ENCODE results near the gene RGS17. TPM values are rescaled to one million over a fixed set of nuclear protein-coding genes. Genes with fewer than 3 reads are reported as not detected.
A peak's percentile ranks its signal among the peaks of the same experiment; 100 is the strongest.

RGS17 gene
- total RNA-seq, 1 donor from 2014 or later: 8.1 TPM

DNA sequence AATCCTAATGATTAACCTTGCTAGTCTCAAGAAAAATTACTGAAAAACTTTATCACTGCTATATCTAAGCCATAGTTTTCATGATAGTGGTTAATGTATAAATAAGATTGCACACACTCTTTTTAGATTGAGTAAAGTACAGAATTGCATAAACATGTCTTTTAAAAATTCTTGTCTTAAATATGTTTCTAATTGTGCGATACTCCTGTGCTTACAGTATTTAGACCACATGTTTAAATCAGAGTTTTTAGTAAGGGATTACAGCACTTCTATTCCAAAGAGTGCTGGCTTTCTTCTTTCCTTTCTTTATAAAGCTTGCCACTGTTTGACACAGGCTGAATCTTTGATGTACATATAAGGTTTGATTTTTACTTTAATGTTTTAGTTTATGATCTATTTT, 36.8 kb upstream of the RGS17 start:
- H3K27ac ChIP-seq: no peak overlapping the region
- no peaks in the 10 kb centered on the region for H3K27me3 ChIP-seq
- H3K4me3 ChIP-seq: no peak overlapping the region
- TF ChIP-seq EZH2phosphoT487 (IDR thresholded peaks at IDR 0.05) (no peak), EZH2 (IDR thresholded peaks at IDR 0.05) (no peak)
- TF ChIP-seq, protein P1, sequence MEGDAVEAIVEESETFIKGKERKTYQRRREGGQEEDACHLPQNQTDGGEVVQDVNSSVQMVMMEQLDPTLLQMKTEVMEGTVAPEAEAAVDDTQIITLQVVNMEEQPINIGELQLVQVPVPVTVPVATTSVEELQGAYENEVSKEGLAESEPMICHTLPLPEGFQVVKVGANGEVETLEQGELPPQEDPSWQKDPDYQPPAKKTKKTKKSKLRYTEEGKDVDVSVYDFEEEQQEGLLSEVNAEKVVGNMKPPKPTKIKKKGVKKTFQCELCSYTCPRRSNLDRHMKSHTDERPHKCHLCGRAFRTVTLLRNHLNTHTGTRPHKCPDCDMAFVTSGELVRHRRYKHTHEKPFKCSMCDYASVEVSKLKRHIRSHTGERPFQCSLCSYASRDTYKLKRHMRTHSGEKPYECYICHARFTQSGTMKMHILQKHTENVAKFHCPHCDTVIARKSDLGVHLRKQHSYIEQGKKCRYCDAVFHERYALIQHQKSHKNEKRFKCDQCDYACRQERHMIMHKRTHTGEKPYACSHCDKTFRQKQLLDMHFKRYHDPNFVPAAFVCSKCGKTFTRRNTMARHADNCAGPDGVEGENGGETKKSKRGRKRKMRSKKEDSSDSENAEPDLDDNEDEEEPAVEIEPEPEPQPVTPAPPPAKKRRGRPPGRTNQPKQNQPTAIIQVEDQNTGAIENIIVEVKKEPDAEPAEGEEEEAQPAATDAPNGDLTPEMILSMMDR (IDR thresholded peaks at IDR 0.05): no peak
- no peak overlapping the region for H3K9ac ChIP-seq
- H3K9me3 ChIP-seq (ENCODE audit: low read depth): no peaks in the 10 kb centered on the region
- H3K4me2 ChIP-seq: no peak overlapping the region
- no peaks in the 10 kb centered on the region for H4K20me1 ChIP-seq (ENCODE audit: low read depth)
- peaks cover 16% of the 10 kb centered on the region for H3K4me1 Mint-ChIP-seq
- no peak overlapping the region for H3K4me3 Mint-ChIP-seq
- no peaks in the 10 kb centered on the region for H3K36me3 Mint-ChIP-seq
- H3K27ac Mint-ChIP-seq: no peak overlapping the region
- H3K27me3 Mint-ChIP-seq (ENCODE audit: insufficient read depth, low read depth): no peaks in the 10 kb centered on the region
- DNase-seq (ENCODE audit: low spot score): no peak
- peaks cover 7% of the 10 kb centered on the region for H3K4me1 ChIP-seq
- no peak overlapping the region for H2AFZ ChIP-seq (replicated peaks)
- H3K79me2 ChIP-seq (ENCODE audit: low read depth): no peaks in the 10 kb centered on the region
- no peaks in the 10 kb centered on the region for H3F3A ChIP-seq (ENCODE audit: low read depth)
- H3K36me3 ChIP-seq: no peaks in the 10 kb centered on the region
- H3K9me3 Mint-ChIP-seq: no peaks in the 10 kb centered on the region

DNA sequence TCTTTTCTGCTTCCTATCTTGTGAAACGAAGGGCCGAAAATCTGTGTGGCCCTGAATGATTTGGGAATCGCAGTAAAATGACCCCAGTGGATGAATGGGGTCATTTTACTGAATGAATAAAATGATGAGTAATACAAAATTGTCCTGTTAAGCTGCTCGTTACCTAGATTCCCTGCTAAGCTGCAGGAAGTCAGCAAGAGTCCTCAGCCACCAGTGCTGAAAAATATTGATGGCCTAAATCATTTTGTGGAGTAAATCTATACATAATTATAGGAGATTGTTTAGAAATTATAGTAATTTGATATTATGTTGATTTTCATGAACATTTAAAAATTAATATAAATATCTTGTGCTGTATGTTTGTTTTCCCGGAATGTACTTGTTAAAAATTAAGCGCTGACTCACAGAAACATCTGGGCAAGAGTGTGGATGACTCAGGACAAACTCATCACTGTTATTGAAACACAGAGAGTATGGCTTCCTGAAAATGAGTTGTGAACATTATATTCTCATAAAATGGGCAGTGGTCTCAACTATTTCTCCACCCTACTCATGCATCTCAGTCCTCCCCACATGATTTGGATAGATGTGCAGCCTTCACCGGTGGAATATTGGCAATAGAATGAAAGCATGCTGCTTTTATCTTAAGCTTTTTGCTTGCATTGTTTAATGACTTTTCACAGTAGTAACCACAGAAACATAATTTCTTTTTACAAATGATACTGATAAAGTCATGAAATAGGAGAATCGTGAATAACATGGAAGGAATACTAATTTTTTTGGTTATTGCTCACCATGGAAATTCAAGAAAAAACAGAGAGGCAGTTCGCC, 36.2 kb upstream of the RGS17 start:
- H3K4me1 ChIP-seq: peaks cover 7% of the 10 kb centered on the region
- H3K36me3 Mint-ChIP-seq: no peaks in the 10 kb centered on the region
- TF ChIP-seq EZH2phosphoT487 (IDR thresholded peaks at IDR 0.05) (no peak), EZH2 (IDR thresholded peaks at IDR 0.05) (no peak)
- TF ChIP-seq, protein P1 (IDR thresholded peaks at IDR 0.05): no peak
- no peak overlapping the region for H3K27ac ChIP-seq
- no peak for DNase-seq (ENCODE audit: low spot score)
- H3K4me2 ChIP-seq: no peak overlapping the region
- no peak overlapping the region for H3K4me3 Mint-ChIP-seq
- no peaks in the 10 kb centered on the region for H3K27me3 Mint-ChIP-seq (ENCODE audit: insufficient read depth, low read depth)
- H3K27ac Mint-ChIP-seq: no peak overlapping the region
- H4K20me1 ChIP-seq (ENCODE audit: low read depth): no peaks in the 10 kb centered on the region
- H3K9me3 ChIP-seq (ENCODE audit: low read depth): no peaks in the 10 kb centered on the region
- H3K4me3 ChIP-seq: no peak overlapping the region
- H3K36me3 ChIP-seq: no peaks in the 10 kb centered on the region
- H3K79me2 ChIP-seq (ENCODE audit: low read depth): no peaks in the 10 kb centered on the region
- H3K4me1 Mint-ChIP-seq: peaks cover 15% of the 10 kb centered on the region
- no peak overlapping the region for H2AFZ ChIP-seq (replicated peaks)
- H3K9me3 Mint-ChIP-seq: no peaks in the 10 kb centered on the region
- H3K9ac ChIP-seq: no peak overlapping the region
- H3F3A ChIP-seq (ENCODE audit: low read depth): no peaks in the 10 kb centered on the region
- H3K27me3 ChIP-seq: no peaks in the 10 kb centered on the region

DNA sequence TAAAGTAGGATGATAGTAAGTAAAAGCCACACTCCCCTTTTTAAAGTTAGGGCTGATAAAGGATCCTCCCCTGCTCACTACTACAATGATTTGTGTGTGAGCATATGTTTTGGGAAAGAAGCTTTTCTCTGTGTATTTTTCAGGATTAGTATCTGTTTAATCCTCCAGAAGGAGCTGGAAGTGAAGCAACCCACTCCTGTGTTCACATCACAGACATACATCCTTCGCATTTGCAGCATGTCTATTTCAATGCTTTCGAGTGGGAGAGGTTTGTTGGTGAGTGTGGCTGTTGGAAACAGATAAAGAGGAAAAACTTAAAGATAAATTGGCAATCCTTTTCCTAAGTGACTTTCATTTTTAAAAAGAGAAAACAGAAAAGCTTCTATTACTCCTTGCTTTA, 31.6 kb upstream of the RGS17 start:
- H3K9me3 Mint-ChIP-seq: no peaks in the 10 kb centered on the region
- H3K36me3 ChIP-seq: no peaks in the 10 kb centered on the region
- no peak overlapping the region for H3K4me2 ChIP-seq
- no peaks in the 10 kb centered on the region for H3K9me3 ChIP-seq (ENCODE audit: low read depth)
- H3K79me2 ChIP-seq (ENCODE audit: low read depth): no peaks in the 10 kb centered on the region
- H3K27ac ChIP-seq: no peak overlapping the region
- DNase-seq (ENCODE audit: low spot score): no peak
- TF ChIP-seq EZH2phosphoT487 (IDR thresholded peaks at IDR 0.05): no peak
- TF ChIP-seq EZH2 (IDR thresholded peaks at IDR 0.05): no peak
- TF ChIP-seq, protein P1 (IDR thresholded peaks at IDR 0.05): no peak
- no peak overlapping the region for H3K27ac Mint-ChIP-seq
- no peaks in the 10 kb centered on the region for H4K20me1 ChIP-seq (ENCODE audit: low read depth)
- H3K27me3 ChIP-seq: no peaks in the 10 kb centered on the region
- no peak overlapping the region for H3K4me3 Mint-ChIP-seq
- H3K27me3 Mint-ChIP-seq (ENCODE audit: insufficient read depth, low read depth): peaks cover 2% of the 10 kb centered on the region
- H3F3A ChIP-seq (ENCODE audit: low read depth): no peaks in the 10 kb centered on the region
- H3K9ac ChIP-seq: no peak overlapping the region
- peak overlapping the region; percentile 17 for H2AFZ ChIP-seq (replicated peaks)
- peaks cover 14% of the 10 kb centered on the region for H3K4me1 ChIP-seq
- H3K36me3 Mint-ChIP-seq: no peaks in the 10 kb centered on the region
- H3K4me3 ChIP-seq: no peak overlapping the region
- peaks cover 12% of the 10 kb centered on the region for H3K4me1 Mint-ChIP-seq
